PFSK-1 (cell line): ENCODE results near the gene TCAP.

Experiments used
- FOXP2 ChIP-seq: optimal IDR thresholded peaks from 2 replicates; pipeline ENCODE3; 2011; ENCODE audit warnings: borderline replicate concordance, control low read depth, inconsistent platforms; ENCODE audit not compliant: insufficient read depth; ENCODE audit errors: extremely low read length, extremely low read depth
- POLR2AphosphoS5 ChIP-seq: IDR thresholded peaks from 2 replicates; pipeline ENCODE4 v1.6.1; 2012; ENCODE audit warnings: low read depth, mild to moderate bottlenecking, control low read depth, low read length, moderate library complexity
- REST ChIP-seq, 2 experiments: IDR thresholded peaks; 2 replicates each; pipeline versions ENCODE4 v1.6.1 to v1.8.0; 2011 to 2012; ENCODE audit warnings: low read depth in 2 of 2, low read length in 2 of 2, control low read depth in 1 of 2, inconsistent platforms in 1 of 2, mild to moderate bottlenecking in 1 of 2, moderate library complexity in 1 of 2; ENCODE audit not compliant: insufficient read depth in 1 of 2
- SIN3A ChIP-seq: IDR thresholded peaks from 2 replicates; pipeline ENCODE4 v1.6.1; 2012; ENCODE audit warnings: mild to moderate bottlenecking, low read length, moderate library complexity, borderline replicate concordance; ENCODE audit not compliant: insufficient read depth
- TAF1 ChIP-seq: IDR thresholded peaks from 2 replicates; pipeline ENCODE4 v1.6.1; 2012; ENCODE audit warnings: low read length, control low read depth, borderline replicate concordance; ENCODE audit not compliant: insufficient read depth

The TCAP gene

GRCh38 chr17:39638317-39638716 lies 26.8 kb upstream of the TCAP start:
- TF ChIP-seq SIN3A (no peak), REST (IDR thresholded peaks at IDR 0.05; ENCODE audit: insufficient read depth in 1 of 2, low read depth in 2 of 2, low read length in 2 of 2) (no peak), POLR2AphosphoS5 (no peak), TAF1 (no peak), FOXP2 (no peak)

- TF ChIP-seq FOXP2 (no peak), SIN3A (no peak), TAF1 (no peak), POLR2AphosphoS5 (no peak), REST (IDR thresholded peaks at IDR 0.05; ENCODE audit: insufficient read depth in 1 of 2, low read depth in 2 of 2, low read length in 2 of 2) (no peak)
Measured at GRCh38 chr17:39639043-39639442, 26.1 kb upstream of the TCAP start.

- TF ChIP-seq POLR2AphosphoS5 (no peak), REST (IDR thresholded peaks at IDR 0.05; ENCODE audit: insufficient read depth in 1 of 2, low read depth in 2 of 2, low read length in 2 of 2) (no peak), TAF1 (no peak), FOXP2 (no peak), SIN3A (no peak)
Measured at GRCh38 chr17:39639566-39640458, 25.3 kb upstream of the TCAP start.

- TF ChIP-seq SIN3A (no peak), POLR2AphosphoS5 (no peak)
Measured at GRCh38 chr17:39640591-39641031, 24.5 kb upstream of the TCAP start.

GRCh38 chr17:39641097-39641496 lies 24.1 kb upstream of the TCAP start:
- TF ChIP-seq POLR2AphosphoS5 (no peak), REST (IDR thresholded peaks at IDR 0.05; ENCODE audit: insufficient read depth in 1 of 2, low read depth in 2 of 2, low read length in 2 of 2) (no peak), SIN3A (no peak), TAF1 (no peak), FOXP2 (no peak)
